Activated gamma-delta T cell treated with Interleukin-2 at 50 U/mL for 16 hours (primary cell): ENCODE measurements around the gene ZNF575.
"Not testable (repeated sequence)": the region's sequence is repeated elsewhere in the genome, so short reads cannot be mapped to it uniquely, and the experiment has no call there.

ENCODE experiments used
- DNase-seq: peaks from one replicate; pipeline ENCODE4 v3.0.0-alpha.2; 2020

ZNF575 gene

DNA sequence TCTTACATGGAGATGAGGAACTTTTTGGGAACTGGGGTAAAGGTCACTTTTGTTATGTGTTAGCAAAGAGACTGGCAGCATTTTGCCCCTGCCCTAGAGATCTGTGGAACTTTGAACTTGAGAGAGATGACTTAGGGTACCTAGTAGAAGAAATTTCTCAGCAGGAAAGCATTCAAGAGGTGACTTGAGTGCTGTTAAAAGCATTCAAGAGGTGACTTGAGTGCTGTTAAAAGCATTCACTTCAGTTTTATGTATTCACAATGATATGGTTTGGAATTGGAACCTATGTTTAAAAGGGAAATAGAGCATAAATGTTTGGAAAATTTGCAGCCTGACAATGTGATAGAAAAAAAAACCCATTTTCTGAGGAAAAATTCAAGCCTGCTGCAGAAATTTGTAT is 20.6 kb upstream of the ZNF575 start:
- not testable (repeated sequence) for DNase-seq

DNA sequence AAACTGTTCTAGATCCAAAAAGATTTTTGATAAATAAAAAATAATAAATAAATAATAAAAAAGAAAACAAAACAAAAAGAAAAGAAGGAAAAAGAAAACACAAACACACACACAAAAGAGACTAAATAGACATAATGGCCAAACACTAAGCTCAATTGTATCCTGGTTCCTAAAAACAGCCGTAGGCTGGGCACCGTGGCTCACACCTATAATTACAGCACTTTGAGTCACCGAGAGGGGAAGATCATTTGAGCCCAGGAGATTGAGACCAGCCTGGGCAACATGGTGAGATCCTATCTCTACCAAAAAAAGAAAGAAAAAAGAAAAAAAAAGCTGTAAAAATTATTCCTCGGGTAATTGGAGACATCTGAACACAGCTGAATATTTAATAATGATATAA is 14.9 kb upstream of the ZNF575 start:
- DNase-seq: no peak

DNA sequence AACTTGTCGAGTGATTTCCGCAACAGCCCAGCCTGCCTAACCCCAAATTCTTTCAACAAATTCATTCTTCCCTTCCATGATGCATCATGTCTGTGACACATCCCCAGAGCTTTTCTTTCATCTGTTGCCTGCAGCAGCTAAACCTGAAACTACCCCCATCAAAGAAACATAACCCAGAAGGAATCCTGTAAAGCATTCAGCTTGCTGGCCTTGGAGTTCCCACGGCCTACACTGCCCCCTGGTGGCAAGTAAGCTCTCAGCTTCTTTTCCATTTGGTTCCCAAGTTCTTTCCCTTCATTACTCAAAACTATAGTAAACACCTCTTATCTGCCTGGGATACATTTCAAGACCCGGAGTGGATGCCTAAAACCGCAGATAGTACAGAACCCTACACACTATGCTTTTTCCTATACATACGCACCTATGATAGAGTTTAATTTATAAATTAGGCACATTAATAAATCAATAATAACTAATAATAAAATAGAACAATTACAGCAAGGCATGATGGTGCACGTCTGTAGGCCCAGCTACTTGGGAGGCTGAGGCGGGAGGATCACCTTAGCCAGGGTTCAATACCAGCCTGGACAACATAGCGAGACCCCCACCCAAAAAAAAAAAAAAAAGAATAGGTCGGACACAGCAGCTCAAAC is 13.4 kb upstream of the ZNF575 start:
- peak; percentile 81 for DNase-seq

DNA sequence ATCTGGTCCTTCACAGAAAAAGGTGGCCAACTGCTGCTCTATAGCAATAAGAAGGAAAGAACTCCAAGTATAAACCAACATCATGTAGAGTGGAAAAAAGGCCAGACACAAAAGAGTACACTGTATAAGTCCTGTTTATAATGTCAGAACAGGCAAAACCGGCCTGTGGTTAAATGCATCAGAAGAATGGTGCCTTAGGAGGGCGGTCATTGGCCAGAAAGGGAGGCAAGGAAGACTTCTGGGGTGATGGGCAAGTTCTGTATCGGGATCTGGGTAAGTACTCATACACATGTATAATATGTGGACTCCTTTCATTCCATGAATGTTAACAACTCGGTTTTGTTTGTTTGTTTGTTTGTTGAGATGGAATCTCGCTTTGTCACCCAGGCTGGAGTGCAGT is 10.1 kb upstream of the ZNF575 start:
- no peak for DNase-seq

DNA sequence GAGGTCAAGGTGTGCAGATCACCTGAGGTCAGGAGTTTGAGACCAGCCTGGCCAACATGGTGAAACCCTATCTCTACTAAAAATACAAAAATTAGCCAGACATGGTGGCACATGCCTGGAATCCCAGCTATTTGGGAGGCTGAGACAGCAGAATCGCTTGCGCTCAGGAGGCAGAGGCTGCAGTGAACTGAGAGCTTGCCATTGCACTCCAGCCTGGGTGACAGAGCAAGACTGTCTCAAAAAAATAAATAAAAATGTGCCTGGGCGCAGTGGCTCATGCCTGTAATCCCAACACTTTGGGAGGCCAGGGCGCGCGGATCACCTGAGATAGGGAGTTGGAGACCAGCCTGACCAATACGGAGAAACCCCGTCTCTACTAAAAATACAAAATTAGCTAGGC is 9.3 kb upstream of the ZNF575 start:
- not testable (repeated sequence) for DNase-seq

DNA sequence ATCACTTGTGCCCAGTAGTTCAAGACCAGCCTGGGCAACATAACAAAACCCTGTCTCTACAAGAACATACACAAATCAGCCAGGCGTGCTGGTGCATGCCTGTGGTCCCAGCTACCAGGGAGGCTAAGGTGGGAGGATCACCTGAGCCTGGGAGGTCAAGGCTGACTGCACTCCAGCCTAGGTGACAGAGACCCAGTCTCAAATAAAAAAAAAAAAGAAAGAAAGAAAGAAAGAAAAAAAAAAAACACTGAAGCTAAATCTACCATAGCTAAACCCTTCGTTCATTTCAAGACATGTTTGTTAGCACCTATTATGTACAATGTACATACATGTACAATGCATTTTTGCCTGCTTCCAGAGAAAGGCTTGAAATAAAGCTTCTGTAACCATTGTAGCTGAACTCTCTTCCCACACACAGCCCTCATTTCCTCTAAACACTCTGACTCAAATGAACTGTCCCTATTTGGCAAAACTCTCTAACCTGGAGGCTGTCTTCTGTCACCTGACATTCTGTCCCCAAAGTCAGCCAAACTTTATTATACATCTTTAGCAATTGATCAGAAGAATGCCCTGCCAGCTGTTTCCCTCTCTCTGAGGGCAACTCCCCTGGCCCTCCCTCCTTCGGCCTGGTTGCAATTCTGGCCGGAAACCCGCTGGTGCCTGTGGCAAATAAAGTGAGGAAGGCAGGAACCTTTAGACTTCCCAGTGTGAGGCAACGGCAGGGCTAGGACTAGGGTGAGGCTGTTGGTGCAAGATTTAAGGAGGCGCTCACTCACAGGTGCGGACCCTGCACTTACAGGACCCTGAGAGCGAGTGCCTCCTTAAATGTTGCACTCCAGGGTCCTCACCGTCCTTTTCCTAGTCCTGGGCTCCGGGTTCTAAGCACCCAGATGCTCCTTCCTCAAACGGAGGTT is 7.8 kb upstream of the ZNF575 start:
- peak; percentile 24 for DNase-seq

DNA sequence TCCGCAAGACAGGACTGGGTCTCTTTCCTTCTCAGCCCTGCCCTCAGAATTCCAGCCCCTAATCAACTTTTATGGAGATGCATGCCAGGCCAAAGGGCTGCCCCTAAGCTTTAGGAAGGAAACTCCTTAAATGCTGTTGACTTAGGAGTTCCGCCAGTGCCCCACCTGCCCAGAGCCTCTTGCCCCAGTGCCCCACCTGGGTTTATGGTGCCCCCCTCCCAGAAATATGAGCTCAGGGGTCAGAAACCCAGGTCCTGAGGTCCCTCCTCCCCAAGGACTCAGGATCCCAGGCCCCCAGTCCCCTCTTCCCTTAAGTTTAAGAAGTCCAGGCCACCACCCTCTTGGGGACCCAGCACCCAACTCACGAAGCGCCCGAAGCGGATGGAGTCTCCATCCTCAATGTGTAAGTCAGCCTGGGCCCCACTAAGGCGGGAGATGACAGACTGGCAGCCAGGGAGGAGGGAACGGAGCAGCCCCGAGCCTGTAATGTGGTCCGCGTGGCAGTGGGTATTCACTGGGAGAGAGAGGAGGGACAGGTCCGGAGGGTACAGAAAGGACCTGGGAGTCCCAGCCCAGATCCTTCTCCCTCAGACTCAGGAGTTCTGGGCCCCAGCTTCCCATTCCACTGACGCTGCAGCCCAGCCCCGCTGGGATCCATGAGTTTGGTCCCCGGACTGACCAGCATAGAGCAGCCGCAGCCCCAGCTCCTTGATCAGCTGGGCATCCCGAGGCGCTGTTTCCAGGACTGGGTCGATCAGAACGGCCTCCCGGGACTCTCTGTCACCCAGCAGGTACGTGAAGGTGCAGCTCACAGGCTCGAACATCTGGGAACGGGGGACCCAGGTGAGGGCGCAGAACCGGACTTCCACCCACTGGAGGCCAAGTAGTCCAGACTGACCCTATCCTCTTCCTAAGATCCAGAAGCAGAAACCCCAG is 6.9 kb upstream of the ZNF575 start:
- peak; percentile 15 for DNase-seq

DNA sequence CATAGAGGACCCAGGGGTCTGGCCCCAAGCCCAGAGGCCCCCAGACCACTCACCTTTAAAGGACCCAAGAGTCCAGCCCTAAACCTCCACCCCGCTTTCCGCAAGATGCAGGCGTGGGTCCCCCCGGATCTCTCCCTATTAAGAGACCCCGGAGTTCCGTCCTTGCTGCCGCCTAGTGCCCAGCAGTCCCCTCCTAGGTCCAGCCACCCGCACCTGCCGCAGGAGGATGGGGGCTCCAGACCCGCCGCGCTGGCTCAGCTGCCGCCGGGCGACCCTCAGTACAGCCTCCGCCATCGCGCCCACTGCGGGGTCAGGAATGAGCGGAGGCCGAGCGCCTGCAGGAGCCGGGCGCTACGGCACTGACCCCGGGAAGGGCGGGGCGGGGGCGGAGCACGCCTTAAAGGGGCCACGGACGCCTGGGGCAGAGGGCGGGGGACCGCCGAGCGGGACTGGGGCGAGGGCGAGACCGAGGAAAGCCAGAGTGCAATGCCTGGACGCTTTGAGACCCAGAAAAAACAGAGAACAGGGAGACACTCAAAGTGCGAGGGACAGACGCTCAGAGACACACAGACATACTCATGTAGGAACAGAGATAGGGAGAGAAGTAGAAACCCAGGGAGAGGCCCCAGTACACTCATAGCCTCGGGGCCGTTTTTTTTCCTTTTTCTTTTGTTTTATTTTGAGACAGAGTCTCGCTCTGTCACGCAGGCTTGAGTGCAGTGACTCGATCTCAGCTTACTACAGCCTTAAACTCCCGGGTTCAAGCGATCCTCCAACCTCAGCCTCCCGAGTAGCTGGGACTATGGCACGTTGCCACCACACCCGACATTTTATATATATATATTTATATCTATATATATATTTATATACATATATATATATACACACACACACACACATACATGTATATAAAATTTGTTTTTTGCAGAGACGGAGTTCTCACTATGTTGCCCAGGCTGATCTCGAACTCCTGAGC is 5.8 kb upstream of the ZNF575 start, which contains the start of gene ETHE1:
Gene ETHE1, minus strand, starts transcription at position 318 of the 976 bp plus-strand sequence. Its CDS starts 24 bp downstream, at position 294.
- peak; percentile 75 for DNase-seq

DNA sequence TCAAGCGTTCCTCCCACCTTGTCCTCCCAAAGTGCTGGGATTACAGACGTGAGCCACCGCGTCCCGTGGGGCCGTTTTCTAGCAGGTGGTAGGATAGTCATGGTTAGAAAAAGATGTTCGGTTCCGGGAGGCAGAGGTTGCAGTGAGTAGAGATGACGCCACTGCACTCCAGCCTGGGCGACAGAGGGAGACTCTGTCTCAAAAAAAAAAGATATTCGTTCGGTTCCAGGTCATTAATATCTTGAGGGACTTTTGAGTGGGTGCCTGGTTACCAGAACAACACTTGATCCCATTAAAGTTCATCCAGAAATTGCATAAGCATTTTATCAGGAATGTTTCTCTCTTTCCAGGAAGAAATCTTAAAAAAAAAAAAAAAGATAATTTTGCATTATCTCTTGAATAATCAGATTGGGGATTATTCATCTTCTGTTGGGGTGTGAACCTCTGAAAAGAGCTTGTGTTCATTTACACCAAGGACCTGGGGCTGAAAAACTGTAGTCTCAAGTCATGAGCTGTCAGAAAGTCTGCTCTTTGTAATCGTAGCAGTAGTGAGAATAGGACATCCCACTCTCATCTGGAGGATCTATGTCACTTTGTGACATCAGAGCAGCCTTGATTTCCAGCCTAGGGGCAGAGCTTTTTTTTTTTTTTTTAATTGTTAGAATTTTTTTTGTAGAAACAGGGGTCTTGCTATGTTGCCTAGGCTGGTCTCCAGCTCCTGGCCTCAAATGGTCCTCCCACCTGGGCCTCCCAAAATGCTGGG is 4.9 kb upstream of the ZNF575 start:
- no peak for DNase-seq

DNA sequence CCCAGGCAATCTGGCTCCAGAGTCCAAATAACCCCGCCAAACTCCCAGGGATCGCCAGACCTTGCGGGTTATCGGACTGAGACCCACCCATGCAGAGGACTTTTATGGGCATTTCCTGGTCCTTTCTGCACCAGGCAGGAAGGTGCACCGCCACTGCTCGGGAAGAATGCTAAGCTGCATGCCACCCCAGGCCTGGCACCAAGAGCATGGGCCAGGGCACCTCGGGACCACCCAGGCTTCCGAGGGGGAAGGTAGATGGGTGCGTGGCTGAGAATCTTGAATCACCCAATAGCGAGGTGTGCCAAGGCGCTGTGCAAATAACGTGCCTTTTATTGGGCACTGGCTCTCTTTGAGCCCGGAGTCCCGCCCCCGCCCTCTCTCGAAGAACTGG is 422 bp upstream of the ZNF575 start:
- DNase-seq: no peak

DNA sequence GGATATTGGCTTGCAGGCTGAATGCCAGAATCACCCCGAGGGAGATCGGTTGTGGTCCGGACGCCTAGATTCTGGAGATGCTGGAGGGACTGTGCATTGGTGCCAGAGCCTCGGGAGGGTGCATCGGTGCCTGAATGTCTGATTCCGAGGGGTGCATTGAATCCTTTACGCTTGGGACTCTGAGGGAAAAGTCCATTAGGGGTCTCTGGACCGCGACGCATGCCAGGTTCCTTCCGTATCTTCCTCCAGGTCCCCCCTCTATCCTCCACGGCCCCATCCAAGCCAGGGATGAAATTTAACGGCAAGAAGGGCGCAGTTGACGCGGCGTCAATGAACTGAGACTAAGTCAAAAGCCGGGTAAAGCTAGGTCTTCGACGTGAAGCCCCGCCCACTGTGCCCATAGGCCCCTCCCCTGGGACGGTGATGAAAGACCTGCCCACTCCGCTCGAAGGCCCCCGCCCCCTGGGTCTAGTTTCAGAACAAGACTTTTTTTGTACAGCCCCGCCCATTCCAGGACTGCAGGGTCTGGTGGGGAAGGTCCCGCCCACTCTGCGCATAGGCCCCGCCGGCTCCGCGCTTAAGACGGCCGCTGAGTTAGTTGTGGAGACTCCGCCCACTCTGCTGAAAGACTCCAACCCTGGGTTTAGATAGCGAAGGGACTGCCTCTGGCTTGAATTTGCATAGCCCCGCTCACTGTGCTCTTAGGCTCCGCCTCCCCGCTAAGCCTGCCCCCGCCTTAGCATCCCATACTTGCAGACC is 737 bp downstream of the ZNF575 start:
- DNase-seq: peak; percentile 95

DNA sequence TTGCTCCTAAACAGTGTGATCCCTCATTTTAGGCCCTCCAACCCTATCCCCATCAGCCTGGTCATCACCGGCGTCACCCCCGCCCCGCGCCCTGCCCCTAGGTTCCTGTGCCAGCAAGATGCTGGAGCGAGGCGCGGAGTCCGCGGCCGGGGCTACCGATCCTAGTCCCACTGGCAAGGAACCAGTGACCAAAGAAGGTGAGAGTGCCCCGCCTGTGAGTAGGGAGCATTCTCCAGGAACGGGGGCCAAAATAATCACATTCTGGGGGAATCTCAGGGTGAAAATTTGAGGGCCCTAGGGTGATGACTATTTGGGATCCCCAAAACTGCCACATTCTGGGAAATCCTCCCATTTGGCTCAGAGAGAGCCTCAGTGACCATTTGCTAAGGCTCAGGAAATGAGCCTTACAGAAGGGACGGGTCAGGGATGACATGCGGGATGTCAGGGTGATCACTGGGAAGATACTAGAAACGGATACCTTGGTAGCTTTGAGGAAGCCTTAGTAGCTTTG is 1.4 kb downstream of the ZNF575 start:
- no peak for DNase-seq

DNA sequence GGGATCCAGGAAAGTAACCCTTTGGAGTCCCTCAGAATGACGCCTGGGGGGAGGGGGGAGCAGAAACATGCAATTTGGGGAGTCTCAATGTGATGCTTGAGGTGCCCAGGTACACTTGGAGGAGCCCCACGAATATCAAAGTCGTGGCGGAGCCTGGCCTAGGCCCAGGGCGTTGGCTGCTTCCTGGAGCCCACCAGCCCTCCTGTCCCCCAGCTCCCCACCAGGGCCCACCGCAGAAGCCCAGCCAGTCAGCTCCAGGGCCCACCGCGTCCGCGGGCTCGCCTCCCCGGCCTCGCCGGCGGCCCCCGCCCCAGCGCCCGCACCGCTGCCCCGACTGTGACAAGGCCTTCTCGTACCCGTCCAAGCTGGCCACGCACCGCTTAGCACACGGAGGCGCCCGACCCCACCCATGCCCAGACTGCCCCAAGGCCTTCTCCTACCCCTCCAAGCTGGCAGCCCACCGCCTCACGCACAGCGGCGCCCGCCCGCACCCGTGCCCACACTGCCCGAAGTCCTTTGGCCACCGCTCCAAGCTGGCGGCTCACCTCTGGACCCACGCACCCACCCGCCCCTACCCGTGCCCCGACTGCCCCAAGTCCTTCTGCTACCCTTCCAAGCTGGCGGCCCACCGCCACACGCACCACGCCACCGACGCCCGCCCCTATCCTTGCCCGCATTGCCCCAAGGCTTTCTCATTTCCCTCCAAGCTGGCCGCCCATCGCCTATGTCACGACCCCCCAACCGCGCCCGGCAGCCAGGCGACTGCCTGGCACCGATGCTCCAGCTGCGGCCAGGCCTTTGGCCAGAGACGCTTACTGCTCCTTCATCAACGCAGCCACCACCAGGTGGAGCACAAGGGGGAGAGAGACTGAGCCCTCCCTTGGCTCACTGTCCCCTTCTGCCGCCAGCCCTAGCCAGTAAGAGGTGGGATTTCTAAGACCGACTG is 2.1 kb downstream of the ZNF575 start:
- peak; percentile 44 for DNase-seq

DNA sequence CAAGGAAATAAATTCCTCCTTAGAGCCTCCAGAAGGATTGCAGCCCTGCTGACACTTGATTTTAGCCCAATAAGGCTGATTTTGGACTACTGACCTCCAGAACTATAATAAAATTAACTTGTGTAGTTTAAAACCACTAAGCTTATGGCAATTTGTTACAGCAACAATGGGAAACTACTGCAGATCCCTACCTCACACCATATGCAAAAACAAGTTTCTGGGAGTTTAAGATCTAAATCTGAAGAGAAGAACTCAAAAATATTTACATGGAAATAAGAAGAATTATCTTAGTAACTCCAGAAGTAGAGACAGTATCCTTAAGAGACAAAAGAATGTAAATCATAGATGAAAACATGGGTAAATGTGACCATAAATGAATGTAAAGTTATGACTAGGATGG is 5.9 kb downstream of the ZNF575 start:
- DNase-seq: no peak

DNA sequence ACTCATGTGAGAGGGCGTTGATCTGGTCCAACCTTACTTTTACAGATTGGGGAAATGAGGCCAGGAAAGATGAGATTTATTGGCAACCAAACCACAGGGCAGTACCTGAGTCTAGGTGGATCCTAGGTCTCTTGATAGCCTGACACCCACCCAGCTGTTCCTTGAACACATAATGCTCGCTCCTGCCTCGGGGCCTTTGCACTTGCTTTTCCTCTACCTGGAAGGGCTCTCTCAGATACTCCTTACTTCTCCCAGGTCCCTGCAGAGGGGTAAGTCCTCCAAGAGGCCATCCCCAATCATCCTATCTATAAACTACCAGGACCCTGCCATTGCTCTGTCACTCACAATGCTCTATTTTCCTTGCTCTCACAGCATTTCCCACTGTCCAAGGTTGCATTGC is 7.4 kb downstream of the ZNF575 start:
- DNase-seq: no peak

DNA sequence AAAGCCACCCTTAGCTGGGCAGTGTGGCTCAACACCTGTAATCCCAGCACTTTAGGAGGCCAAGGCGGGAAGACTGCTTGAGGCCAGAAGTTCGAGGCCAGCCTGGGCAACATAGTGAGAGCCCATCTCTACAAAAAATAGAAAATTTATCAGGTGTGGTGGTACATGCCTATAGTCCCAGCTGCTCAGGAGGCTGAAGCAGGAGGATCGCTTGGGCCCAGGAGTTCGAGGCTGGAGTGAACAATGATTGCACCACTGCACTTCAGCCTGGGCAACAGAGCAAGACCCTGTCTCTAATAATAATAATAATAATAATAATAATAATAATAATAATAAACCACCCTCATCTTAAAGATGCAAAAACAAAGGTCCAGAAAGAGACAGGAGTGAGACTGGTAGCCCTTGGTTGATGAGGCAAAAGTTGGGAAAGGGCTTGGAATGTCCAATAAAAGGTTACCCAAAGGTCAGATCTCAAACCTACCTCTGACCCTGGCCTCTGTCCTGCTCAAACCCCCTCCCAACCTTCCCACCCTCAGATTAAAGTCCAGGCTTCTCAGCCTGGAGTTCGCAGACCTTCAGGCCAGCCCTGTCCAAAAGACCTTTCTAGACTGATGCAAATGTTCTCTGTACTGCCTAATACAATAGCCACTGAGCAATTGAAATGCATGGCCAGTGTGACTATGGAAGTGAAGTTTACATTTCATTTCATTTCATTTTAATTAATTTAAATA is 9.1 kb downstream of the ZNF575 start:
- no peak for DNase-seq

DNA sequence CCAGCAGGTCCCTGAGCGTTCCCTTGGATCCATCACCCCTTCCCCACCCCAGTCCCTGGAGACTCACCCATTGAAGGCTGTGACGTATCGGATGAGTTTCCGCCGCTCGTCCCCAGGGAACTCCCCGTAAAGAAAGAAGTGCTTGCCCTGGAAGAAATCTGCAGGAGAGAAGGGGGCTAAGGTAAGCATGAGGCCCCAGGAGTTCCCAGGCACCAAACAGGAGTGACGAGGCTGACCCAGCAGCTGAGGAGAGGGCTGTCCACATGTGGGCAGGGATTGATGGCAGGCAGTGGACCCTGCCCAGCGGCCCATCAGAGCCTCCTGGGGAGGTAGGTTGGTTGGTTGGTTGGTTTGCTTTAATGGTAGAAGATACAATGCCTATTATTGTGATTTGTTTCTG is 11.1 kb downstream of the ZNF575 start:
- no peak for DNase-seq

DNA sequence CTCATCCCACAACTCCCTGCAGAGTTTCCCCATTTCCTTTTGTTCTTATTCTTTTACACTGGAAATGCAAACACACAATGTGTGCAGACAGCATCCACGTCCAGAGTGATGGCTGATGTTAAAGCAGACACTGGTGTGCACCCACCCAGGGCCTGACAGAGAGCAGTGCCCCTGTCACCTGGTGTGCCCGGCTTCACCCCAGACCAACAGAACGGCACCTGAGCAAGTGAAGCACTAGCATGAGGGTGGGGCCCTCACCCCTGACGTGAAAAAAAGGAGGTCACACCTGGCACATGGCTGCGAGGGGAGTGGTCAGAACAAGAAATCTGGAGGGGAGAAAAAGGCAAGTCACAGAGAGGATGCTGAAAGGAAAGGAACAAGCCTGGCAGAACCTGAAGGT is 12.3 kb downstream of the ZNF575 start:
- DNase-seq: no peak
